H9 (cell line): Measurements from ENCODE around the gene ZSWIM4. TPM values are rescaled to one million over a fixed set of nuclear protein-coding genes. Genes with fewer than 3 reads are reported as not detected.

ENCODE experiments used
- DNase-seq: peaks from one replicate; pipeline ENCODE4 v3.0.0-alpha.2; 2017
- H2AFZ ChIP-seq: one replicate; pipeline ENCODE4 v1.6.1; 2013; ENCODE audit warnings: mild to moderate bottlenecking, low read length, control low read depth, moderate library complexity
- H2AK5ac ChIP-seq: 2 replicates; pipeline ENCODE4 v1.6.1; 2013; ENCODE audit warnings: low read length, control low read depth, mixed read lengths; ENCODE audit not compliant: insufficient read length
- H2BK120ac ChIP-seq: one replicate; pipeline ENCODE4 v1.6.1; 2013; ENCODE audit warnings: low read depth, mild to moderate bottlenecking, low read length, control low read depth, inconsistent platforms; ENCODE audit not compliant: poor library complexity, severe bottlenecking
- H2BK12ac ChIP-seq: 2 replicates; pipeline ENCODE4 v1.6.1; 2013; ENCODE audit warnings: low read length, control low read depth, mixed read lengths, low read depth; ENCODE audit not compliant: insufficient read length
- H2BK15ac ChIP-seq: 2 replicates; pipeline ENCODE4 v1.6.1; 2013; ENCODE audit warnings: low read depth, low read length, control low read depth
- H2BK20ac ChIP-seq: one replicate; pipeline ENCODE4 v1.6.1; 2013; ENCODE audit warnings: low read depth, mild to moderate bottlenecking, low read length, control low read depth, inconsistent platforms; ENCODE audit not compliant: poor library complexity, severe bottlenecking
- H2BK5ac ChIP-seq: 2 replicates; pipeline ENCODE4 v1.6.1; 2013; ENCODE audit warnings: low read length, control low read depth, mixed read lengths; ENCODE audit not compliant: insufficient read length
- H3K14ac ChIP-seq: 2 replicates; pipeline ENCODE4 v1.6.1; 2013; ENCODE audit warnings: low read length, control low read depth; ENCODE audit not compliant: insufficient read depth
- H3K18ac ChIP-seq: 2 replicates; pipeline ENCODE4 v1.6.1; 2013; ENCODE audit warnings: low read depth, mild to moderate bottlenecking, mixed read lengths, low read length, control low read depth; ENCODE audit not compliant: insufficient read length
- H3K23ac ChIP-seq: 2 replicates; pipeline ENCODE4 v1.6.1; 2013; ENCODE audit warnings: low read length, control low read depth, mixed read lengths, low read depth; ENCODE audit not compliant: insufficient read length
- H3K23me2 ChIP-seq: 2 replicates; pipeline ENCODE4 v1.6.1; 2013; ENCODE audit warnings: low read depth, mild to moderate bottlenecking, mixed read lengths, low read length, control low read depth; ENCODE audit not compliant: insufficient read length, poor library complexity, severe bottlenecking
- H3K27ac ChIP-seq: 2 replicates; pipeline ENCODE4 v1.5.1; 2013; ENCODE audit warnings: low read length, control low read depth, mixed read lengths, low read depth; ENCODE audit not compliant: insufficient read length
- H3K27me3 ChIP-seq: 2 replicates; pipeline ENCODE4 v1.6.1; 2013; ENCODE audit warnings: low read length, control low read depth, inconsistent platforms; ENCODE audit not compliant: insufficient read depth
- H3K4ac ChIP-seq: 2 replicates; pipeline ENCODE4 v1.6.1; 2013; ENCODE audit warnings: low read depth, mild to moderate bottlenecking, control low read depth, inconsistent platforms, low read length, moderate library complexity
- H3K4me1 ChIP-seq: 2 replicates; pipeline ENCODE4 v1.6.1; 2013; ENCODE audit warnings: low read length, control low read depth, inconsistent platforms; ENCODE audit not compliant: insufficient read depth
- H3K4me2 ChIP-seq: 2 replicates; pipeline ENCODE4 v1.6.1; 2013; ENCODE audit warnings: low read length, control low read depth, mixed read lengths; ENCODE audit not compliant: insufficient read length, insufficient read depth
- H3K56ac ChIP-seq: 2 replicates; pipeline ENCODE4 v1.6.1; 2013; ENCODE audit warnings: low read depth, mild to moderate bottlenecking, mixed read lengths, low read length, control low read depth; ENCODE audit not compliant: insufficient read length
- H3K79me1 ChIP-seq: 2 replicates; pipeline ENCODE4 v1.6.1; 2013; ENCODE audit warnings: low read depth, mild to moderate bottlenecking, moderate library complexity, low read length, control low read depth, inconsistent platforms; ENCODE audit not compliant: insufficient read depth, poor library complexity, severe bottlenecking
- H3K79me2 ChIP-seq: 2 replicates; pipeline ENCODE4 v1.6.1; 2013; ENCODE audit warnings: low read length, control low read depth, inconsistent platforms; ENCODE audit not compliant: insufficient read depth
- H3K9ac ChIP-seq: 2 replicates; pipeline ENCODE4 v1.6.1; 2013; ENCODE audit warnings: low read length, control low read depth, mixed read lengths; ENCODE audit not compliant: insufficient read length; ENCODE audit errors: extremely low read depth
- H3K9me3 ChIP-seq: one replicate; pipeline ENCODE4 v1.6.1; 2013; ENCODE audit warnings: low read depth, low read length, inconsistent platforms; ENCODE audit not compliant: control insufficient read depth
- H3T11ph ChIP-seq: one replicate; pipeline ENCODE4 v1.6.1; 2013; ENCODE audit warnings: mild to moderate bottlenecking, low read length, control low read depth, inconsistent platforms
- H4K20me1 ChIP-seq: one replicate; pipeline ENCODE4 v1.6.1; 2013; ENCODE audit not compliant: control insufficient read depth, insufficient read length, insufficient read depth
- H4K5ac ChIP-seq: 2 replicates; pipeline ENCODE4 v1.6.1; 2013; ENCODE audit warnings: low read depth, mild to moderate bottlenecking, mixed read lengths, low read length, control low read depth; ENCODE audit not compliant: insufficient read length
- H4K8ac ChIP-seq: replicated peaks from 2 replicates; pipeline ENCODE4 v1.6.1; 2013; ENCODE audit warnings: low read length, control low read depth, mixed read lengths, low read depth; ENCODE audit not compliant: insufficient read length
- H4K91ac ChIP-seq: 2 replicates; pipeline ENCODE4 v1.6.1; 2013; ENCODE audit warnings: low read depth, mild to moderate bottlenecking, moderate library complexity, mixed read lengths, low read length, control low read depth; ENCODE audit not compliant: insufficient read length
- H3K27ac Mint-ChIP-seq, 3 experiments: 2 replicates in 2 of 3; 3 replicates in 1 of 3; pipeline ENCODE4 v1.8.0; 2020 to 2021; ENCODE audit warnings: mixed read lengths in 3 of 3, mild to moderate bottlenecking in 1 of 3, moderate library complexity in 1 of 3
- H3K27me3 Mint-ChIP-seq: 2 replicates; pipeline ENCODE4 v1.8.0; 2021; ENCODE audit warnings: low read depth, mild to moderate bottlenecking, moderate library complexity, mixed read lengths
- H3K36me3 Mint-ChIP-seq, 3 experiments: 2 replicates in 2 of 3; 3 replicates in 1 of 3; pipeline ENCODE4 v1.8.0; 2020 to 2021; ENCODE audit warnings: low read depth in 3 of 3, mixed read lengths in 3 of 3; ENCODE audit not compliant: insufficient read depth in 1 of 3
- H3K4me1 Mint-ChIP-seq, 2 experiments: 2 replicates each; pipeline ENCODE4 v1.8.0; 2020; ENCODE audit warnings: mixed read lengths in 2 of 2
- H3K4me3 Mint-ChIP-seq, 2 experiments: 2 replicates in 1 of 2; 3 replicates in 1 of 2; pipeline ENCODE4 v1.8.0; 2020 to 2021; ENCODE audit warnings: mild to moderate bottlenecking in 2 of 2, mixed read lengths in 2 of 2, moderate library complexity in 1 of 2
- H3K9me3 Mint-ChIP-seq, 2 experiments: 2 replicates in 1 of 2; 3 replicates in 1 of 2; pipeline ENCODE4 v1.8.0; 2020; ENCODE audit warnings: mild to moderate bottlenecking in 2 of 2, mixed read lengths in 2 of 2, moderate library complexity in 1 of 2
- WGBS: extraction: QIAGEN DNeasy Blood & Tissue Kit; methylation state at CpG from one replicate; pipeline ENCODE4 v1.1.7; 2013; ENCODE audit warnings: missing lambda C conversion rate, low lambda C conversion rate, mixed read lengths; ENCODE audit not compliant: insufficient read length; ENCODE audit errors: extremely low coverage; 5-methylcytosine and 5-hydroxymethylcytosine counted together
- total RNA-seq: library from RNA; stranded (reverse); gene quantifications from 2 replicates; pipeline ENCODE4 v1.2.1, GENCODE V29; 2021
- TF ChIP-seq, protein P1 (sequence below): fragments of 200-600 bp; sonication (generic); conservative IDR thresholded peaks from 3 replicates; pipeline ENCODE4 v1.8.0; 2021; ENCODE audit warnings: antibody characterized with exemption, mild to moderate bottlenecking

ZSWIM4 gene
- total RNA-seq, 1 experiment from 2014 or later = 50.7 TPM

DNA sequence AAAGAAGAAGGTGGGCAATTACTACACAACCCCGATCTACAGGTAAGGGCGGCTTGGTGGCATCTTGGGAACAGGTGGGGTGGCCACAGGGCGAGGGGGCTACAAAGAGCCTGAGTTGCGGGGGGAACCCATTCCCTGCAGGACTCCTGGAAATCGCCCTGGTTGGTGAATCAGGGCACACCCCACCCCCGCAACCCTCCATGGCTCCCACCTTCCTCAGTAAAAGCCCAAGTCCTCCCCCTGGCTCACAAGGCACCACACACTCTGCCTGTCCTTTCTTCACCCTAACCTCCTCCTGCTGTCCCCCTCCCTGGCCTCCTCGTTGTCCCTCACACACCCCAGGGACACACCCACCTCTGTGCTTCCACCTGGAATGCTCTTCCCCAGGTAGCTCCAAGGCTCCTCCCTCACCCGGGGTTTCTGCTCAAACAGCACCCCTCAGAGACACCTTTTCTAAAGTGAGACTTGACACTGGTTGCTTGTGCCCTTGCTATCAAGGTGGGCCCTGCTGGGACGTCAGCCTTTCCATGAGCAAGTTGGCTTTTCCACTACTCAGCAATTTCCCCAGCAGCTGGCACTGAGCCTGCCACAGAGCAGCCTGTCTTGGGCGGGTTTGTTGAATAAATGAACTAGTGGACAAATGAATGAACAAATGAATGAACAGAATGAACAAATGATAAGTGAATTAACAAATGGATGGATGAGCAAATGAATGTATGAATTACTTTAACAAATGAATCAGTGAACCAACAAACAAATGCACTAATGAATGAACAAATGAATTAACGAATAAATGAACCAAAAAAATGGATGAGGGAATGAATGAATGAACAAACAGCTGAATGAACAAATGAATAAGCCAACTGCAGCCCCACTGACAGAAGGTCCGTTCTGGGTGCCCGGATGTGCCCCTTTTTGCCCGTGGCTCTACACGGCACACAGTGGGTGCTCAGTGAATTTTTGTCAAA is 37.2 kb upstream of the ZSWIM4 start:
- Mint-ChIP-seq H3K36me3 (peaks cover 22 to 74% (median 71%) of the 10 kb centered on the region in 3 experiments; a peak in 6 of 7 replicates), H3K27ac (no peak overlapping the region), H3K4me1 (no peaks in the 10 kb centered on the region), H3K9me3 (no peaks in the 10 kb centered on the region), H3K4me3 (no peak overlapping the region), H3K27me3 (no peaks in the 10 kb centered on the region)
- whole genome bisulfite sequencing = no CpG with 5 or more reads among the region's 15 CpGs
- H3K79me1 ChIP-seq = no peaks in the 10 kb centered on the region
- no peak overlapping the region for H3K18ac ChIP-seq
- H3K14ac ChIP-seq = no peak overlapping the region
- H3K4me2 ChIP-seq = no peak overlapping the region
- no peak overlapping the region for H2BK5ac ChIP-seq
- H3K9ac ChIP-seq = no peak overlapping the region
- H4K8ac ChIP-seq = no peak overlapping the region
- H4K91ac ChIP-seq = no peak overlapping the region
- TF ChIP-seq, protein P1, sequence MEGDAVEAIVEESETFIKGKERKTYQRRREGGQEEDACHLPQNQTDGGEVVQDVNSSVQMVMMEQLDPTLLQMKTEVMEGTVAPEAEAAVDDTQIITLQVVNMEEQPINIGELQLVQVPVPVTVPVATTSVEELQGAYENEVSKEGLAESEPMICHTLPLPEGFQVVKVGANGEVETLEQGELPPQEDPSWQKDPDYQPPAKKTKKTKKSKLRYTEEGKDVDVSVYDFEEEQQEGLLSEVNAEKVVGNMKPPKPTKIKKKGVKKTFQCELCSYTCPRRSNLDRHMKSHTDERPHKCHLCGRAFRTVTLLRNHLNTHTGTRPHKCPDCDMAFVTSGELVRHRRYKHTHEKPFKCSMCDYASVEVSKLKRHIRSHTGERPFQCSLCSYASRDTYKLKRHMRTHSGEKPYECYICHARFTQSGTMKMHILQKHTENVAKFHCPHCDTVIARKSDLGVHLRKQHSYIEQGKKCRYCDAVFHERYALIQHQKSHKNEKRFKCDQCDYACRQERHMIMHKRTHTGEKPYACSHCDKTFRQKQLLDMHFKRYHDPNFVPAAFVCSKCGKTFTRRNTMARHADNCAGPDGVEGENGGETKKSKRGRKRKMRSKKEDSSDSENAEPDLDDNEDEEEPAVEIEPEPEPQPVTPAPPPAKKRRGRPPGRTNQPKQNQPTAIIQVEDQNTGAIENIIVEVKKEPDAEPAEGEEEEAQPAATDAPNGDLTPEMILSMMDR = no peak
- no peak overlapping the region for H3K4ac ChIP-seq
- H3K4me1 ChIP-seq = no peaks in the 10 kb centered on the region
- H3K27ac ChIP-seq = no peak overlapping the region
- H2AK5ac ChIP-seq = no peak overlapping the region
- no peak overlapping the region for H3K23ac ChIP-seq
- no peaks in the 10 kb centered on the region for H3K79me2 ChIP-seq
- no peak overlapping the region for H3K56ac ChIP-seq
- H4K20me1 ChIP-seq = no peaks in the 10 kb centered on the region
- no peak for DNase-seq
- H2AFZ ChIP-seq = no peak overlapping the region
- H2BK12ac ChIP-seq = no peak overlapping the region
- H3K9me3 ChIP-seq = no peaks in the 10 kb centered on the region
- no peak overlapping the region for H2BK120ac ChIP-seq
- no peak overlapping the region for H4K5ac ChIP-seq
- H3T11ph ChIP-seq = no peak overlapping the region
- no peak overlapping the region for H2BK20ac ChIP-seq
- H3K23me2 ChIP-seq = no peaks in the 10 kb centered on the region
- H2BK15ac ChIP-seq = no peak overlapping the region
- H3K27me3 ChIP-seq = no peaks in the 10 kb centered on the region
